Glutamatergic neuron (in vitro differentiated cells): ENCODE measurements around the gene SNRPA1. TPM values are rescaled to one million over a fixed set of nuclear protein-coding genes. Genes with fewer than 3 reads are reported as not detected.

Experiments used
- DNase-seq: peaks from one replicate; pipeline ENCODE4 v3.0.0; 2022
- H3K27ac Mint-ChIP-seq: one replicate; pipeline ENCODE4 v1.8.0; 2020; ENCODE audit warnings: mild to moderate bottlenecking, mixed read lengths, inconsistent platforms; ENCODE audit not compliant: unreplicated experiment
- H3K27me3 Mint-ChIP-seq: one replicate; pipeline ENCODE4 v1.8.0; 2020; ENCODE audit warnings: mild to moderate bottlenecking, moderate library complexity, mixed read lengths, inconsistent platforms; ENCODE audit not compliant: unreplicated experiment
- H3K36me3 Mint-ChIP-seq: one replicate; pipeline ENCODE4 v1.8.0; 2020; ENCODE audit warnings: mild to moderate bottlenecking, mixed read lengths, inconsistent platforms; ENCODE audit not compliant: unreplicated experiment
- H3K4me1 Mint-ChIP-seq: one replicate; pipeline ENCODE4 v1.8.0; 2020; ENCODE audit warnings: mild to moderate bottlenecking, low read depth, mixed read lengths, inconsistent platforms; ENCODE audit not compliant: unreplicated experiment
- H3K4me3 Mint-ChIP-seq: one replicate; pipeline ENCODE4 v1.8.0; 2020; ENCODE audit warnings: mild to moderate bottlenecking, mixed read lengths, inconsistent platforms; ENCODE audit not compliant: unreplicated experiment
- H3K9me3 Mint-ChIP-seq: one replicate; pipeline ENCODE4 v1.8.0; 2020; ENCODE audit warnings: mild to moderate bottlenecking, moderate library complexity, mixed read lengths, inconsistent platforms; ENCODE audit not compliant: unreplicated experiment
- total RNA-seq: library from RNA; stranded (reverse); fragmentation: NEBNext Ultra II Directional; extraction: Animal tissue kit (Norgen Biotek cat#: 25700); gene quantifications from one replicate; pipeline ENCODE4 v1.2.1, GENCODE V29; 2021; ENCODE audit not compliant: unreplicated experiment
- TF ChIP-seq, protein P1 (sequence below): fragments of 200-600 bp; sonication (generic); IDR thresholded peaks from one replicate; pipeline ENCODE4 v1.5.0; 2021; ENCODE audit not compliant: partially characterized antibody, unreplicated experiment

Gene SNRPA1
- total RNA-seq, 1 donor from 2014 or later: 73.5 TPM

GRCh38 chr15:101332061-101332467 lies 37.0 kb upstream of the SNRPA1 start:
- H3K4me3 Mint-ChIP-seq: no peak overlapping the region
- peaks cover 3% of the 10 kb centered on the region for H3K4me1 Mint-ChIP-seq
- TF ChIP-seq, protein P1, sequence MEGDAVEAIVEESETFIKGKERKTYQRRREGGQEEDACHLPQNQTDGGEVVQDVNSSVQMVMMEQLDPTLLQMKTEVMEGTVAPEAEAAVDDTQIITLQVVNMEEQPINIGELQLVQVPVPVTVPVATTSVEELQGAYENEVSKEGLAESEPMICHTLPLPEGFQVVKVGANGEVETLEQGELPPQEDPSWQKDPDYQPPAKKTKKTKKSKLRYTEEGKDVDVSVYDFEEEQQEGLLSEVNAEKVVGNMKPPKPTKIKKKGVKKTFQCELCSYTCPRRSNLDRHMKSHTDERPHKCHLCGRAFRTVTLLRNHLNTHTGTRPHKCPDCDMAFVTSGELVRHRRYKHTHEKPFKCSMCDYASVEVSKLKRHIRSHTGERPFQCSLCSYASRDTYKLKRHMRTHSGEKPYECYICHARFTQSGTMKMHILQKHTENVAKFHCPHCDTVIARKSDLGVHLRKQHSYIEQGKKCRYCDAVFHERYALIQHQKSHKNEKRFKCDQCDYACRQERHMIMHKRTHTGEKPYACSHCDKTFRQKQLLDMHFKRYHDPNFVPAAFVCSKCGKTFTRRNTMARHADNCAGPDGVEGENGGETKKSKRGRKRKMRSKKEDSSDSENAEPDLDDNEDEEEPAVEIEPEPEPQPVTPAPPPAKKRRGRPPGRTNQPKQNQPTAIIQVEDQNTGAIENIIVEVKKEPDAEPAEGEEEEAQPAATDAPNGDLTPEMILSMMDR: no peak
- H3K36me3 Mint-ChIP-seq: no peaks in the 10 kb centered on the region
- no peak for DNase-seq
- peaks cover 8% of the 10 kb centered on the region for H3K27me3 Mint-ChIP-seq
- H3K9me3 Mint-ChIP-seq: peaks cover 1% of the 10 kb centered on the region
- no peak overlapping the region for H3K27ac Mint-ChIP-seq

- Mint-ChIP-seq H3K4me1 (peaks cover 3% of the 10 kb centered on the region), H3K27ac (no peak overlapping the region), H3K27me3 (peaks cover 14% of the 10 kb centered on the region)
Observed at GRCh38 chr15:101329867-101330380, 34.9 kb upstream of the SNRPA1 start.

DNA sequence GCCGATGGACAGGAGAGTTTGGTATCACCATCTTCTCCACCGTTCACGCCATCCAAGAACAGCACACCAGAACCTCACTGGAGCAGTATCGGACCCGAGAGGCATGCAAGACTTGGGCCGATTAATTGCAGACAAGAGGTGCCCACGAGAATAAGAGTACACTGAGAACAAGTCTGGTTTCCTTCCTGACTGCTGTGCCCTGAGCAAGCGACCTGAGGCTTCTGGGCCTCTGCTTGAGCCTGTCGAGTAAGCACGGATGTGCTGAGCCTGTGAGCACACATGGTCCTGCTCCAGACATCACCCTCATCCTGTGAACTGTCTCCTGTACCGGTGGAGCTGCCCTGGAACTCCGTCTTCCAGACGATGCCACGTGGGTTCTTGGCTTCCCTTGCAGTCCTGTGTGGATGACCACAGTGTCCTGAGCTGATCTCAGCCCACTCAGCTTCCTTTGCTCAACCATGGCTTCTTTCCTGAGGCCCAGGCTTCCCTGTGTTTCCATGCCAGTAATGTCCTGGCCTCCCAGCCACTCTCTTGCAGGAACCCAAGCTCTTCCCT lies 34.3 kb upstream of the SNRPA1 start:
- H3K27me3 Mint-ChIP-seq: peaks cover 14% of the 10 kb centered on the region
- no peak for DNase-seq
- H3K36me3 Mint-ChIP-seq: no peaks in the 10 kb centered on the region

More at GRCh38 chr15:101329867-101330380, 34.9 kb upstream of the SNRPA1 start:
- DNase-seq: no peak
- no peak overlapping the region for H3K4me3 Mint-ChIP-seq
- no peaks in the 10 kb centered on the region for H3K36me3 Mint-ChIP-seq
- TF ChIP-seq, protein P1: no peak
- peaks cover 5% of the 10 kb centered on the region for H3K9me3 Mint-ChIP-seq

DNA sequence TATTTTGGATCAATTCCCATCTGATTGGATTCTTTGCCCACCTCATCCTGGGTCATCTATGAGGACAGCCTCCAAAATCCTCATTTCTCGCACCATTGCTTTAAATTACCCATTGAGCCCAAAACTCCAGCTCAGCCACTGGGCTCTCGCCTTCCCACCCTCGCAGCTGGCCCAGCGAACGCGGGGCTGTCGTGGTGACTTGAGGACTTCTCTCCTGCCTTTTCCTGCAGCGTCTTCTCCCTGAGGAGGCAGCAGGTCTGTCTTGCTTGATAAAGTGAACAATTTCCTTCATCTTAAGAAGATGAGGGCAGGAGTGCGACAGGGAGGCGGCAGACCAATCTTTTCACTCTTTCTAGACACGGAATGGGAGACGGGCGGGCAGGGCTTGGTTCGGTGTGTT lies 33.0 kb upstream of the SNRPA1 start:
- no peak overlapping the region for H3K4me3 Mint-ChIP-seq
- TF ChIP-seq, protein P1: no peak
- no peak overlapping the region for H3K27ac Mint-ChIP-seq
- no peak for DNase-seq
- peaks cover 7% of the 10 kb centered on the region for H3K9me3 Mint-ChIP-seq
- H3K36me3 Mint-ChIP-seq: no peaks in the 10 kb centered on the region
- H3K27me3 Mint-ChIP-seq: peaks cover 11% of the 10 kb centered on the region
- H3K4me1 Mint-ChIP-seq: peaks cover 3% of the 10 kb centered on the region

More for the DNA sequence above, 34.3 kb upstream of the SNRPA1 start:
- Mint-ChIP-seq H3K27ac (no peak overlapping the region), H3K4me1 (peaks cover 3% of the 10 kb centered on the region), H3K9me3 (peaks cover 5% of the 10 kb centered on the region), H3K4me3 (no peak overlapping the region)
- TF ChIP-seq, protein P1: no peak

- H3K9me3 Mint-ChIP-seq: peaks cover 7% of the 10 kb centered on the region
- peaks cover 11% of the 10 kb centered on the region for H3K27me3 Mint-ChIP-seq
- TF ChIP-seq, protein P1: no peak
- H3K36me3 Mint-ChIP-seq: no peaks in the 10 kb centered on the region
- H3K27ac Mint-ChIP-seq: no peak overlapping the region
- H3K4me1 Mint-ChIP-seq: peaks cover 3% of the 10 kb centered on the region
- no peak overlapping the region for H3K4me3 Mint-ChIP-seq
- no peak for DNase-seq
Observed at GRCh38 chr15:101327147-101327740, 32.2 kb upstream of the SNRPA1 start.
